Spleen (tissue), 11 donors: ENCODE data around the gene MED27. TPM values are rescaled to one million over a fixed set of nuclear protein-coding genes. Genes with fewer than 3 reads are reported as not detected.

ENCODE experiments used
- DNase-seq: peaks from one replicate; pipeline ENCODE4 v3.0.0-alpha.2; 2020
- H3K27ac ChIP-seq, 8 donors: fragments of 200-600 bp; sonication (generic) in 7 of 8; 1 replicate in 4 of 8; 2 replicates in 4 of 8; pipeline versions ENCODE4 v1.5.0 to v1.8.0; 2016 to 2021; ENCODE audit warnings: inconsistent platforms in 4 of 8, mild to moderate bottlenecking in 4 of 8, moderate library complexity in 1 of 8
- H3K27me3 ChIP-seq, 7 donors: fragments of 200-600 bp; sonication (generic) in 6 of 7; replicated peaks in 1 of 7; 1 replicate in 4 of 7; 2 replicates in 3 of 7; pipeline versions ENCODE4 v1.5.0 to v1.8.0; 2016 to 2021; ENCODE audit warnings: inconsistent platforms in 3 of 7, mild to moderate bottlenecking in 1 of 7
- H3K36me3 ChIP-seq, 6 donors: fragments of 200-600 bp; sonication (generic) in 5 of 6; 1 replicate in 4 of 6; 2 replicates in 2 of 6; pipeline versions ENCODE4 v1.5.0 to v1.8.0; 2016 to 2021; ENCODE audit warnings: inconsistent platforms in 2 of 6
- H3K4me1 ChIP-seq, 6 donors: fragments of 200-600 bp; sonication (generic) in 5 of 6; 1 replicate in 3 of 6; 2 replicates in 3 of 6; pipeline versions ENCODE4 v1.5.0 to v1.8.0; 2016 to 2021; ENCODE audit warnings: inconsistent platforms in 3 of 6
- H3K4me3 ChIP-seq, 8 donors: fragments of 200-600 bp; sonication (generic) in 7 of 8; 1 replicate in 4 of 8; 2 replicates in 4 of 8; pipeline versions ENCODE4 v1.5.0 to v1.8.0; 2016 to 2021; ENCODE audit warnings: inconsistent platforms in 4 of 8, mild to moderate bottlenecking in 4 of 8, moderate library complexity in 2 of 8
- H3K9me3 ChIP-seq, 8 donors: fragments of 200-600 bp; sonication (generic) in 7 of 8; 1 replicate in 4 of 8; 2 replicates in 4 of 8; pipeline versions ENCODE4 v1.5.0 to v1.8.0; 2016 to 2021; ENCODE audit warnings: inconsistent platforms in 4 of 8
- CTCF ChIP-seq, 11 experiments: fragments of 200-600 bp in 7 of 11; fragments of 450-650 bp in 4 of 11; sonication (generic) in 4 of 11; IDR thresholded peaks in 8 of 11; conservative IDR thresholded peaks in 3 of 11; 1 replicate in 7 of 11; 2 replicates in 4 of 11; pipeline versions ENCODE4 v1.4.0 to v1.8.0; 2016 to 2021; ENCODE audit warnings: antibody characterized with exemption in 11 of 11, inconsistent platforms in 4 of 11, mild to moderate bottlenecking in 1 of 11
- POLR2A ChIP-seq, 3 donors: fragments of 450-650 bp; IDR thresholded peaks; one replicate each; pipeline ENCODE4 v1.5.1; 2017; ENCODE audit warnings: antibody characterized with exemption in 3 of 3, mild to moderate bottlenecking in 1 of 3
- POLR2AphosphoS5 ChIP-seq, 3 donors: sonication (generic); formaldehyde crosslinking; IDR thresholded peaks; one replicate each; pipeline ENCODE4 v1.5.1; 2017; ENCODE audit warnings: antibody characterized with exemption in 3 of 3
- WGBS, 5 donors: extraction: QIAGEN DNeasy Blood & Tissue Kit in 3 of 5; methylation state at CpG; one replicate each; pipeline versions ENCODE4 v1.1.5 to v1.1.7; 2013 to 2018; 5-methylcytosine and 5-hydroxymethylcytosine counted together
- intact Hi-C: fragments of 100-400 bp; cut with DNase I; formaldehyde crosslinking; loops from one replicate; pipeline ENCODE4 v1.15.0; 2023; ENCODE audit warnings: low total_unique reads
- polyA plus RNA-seq, 3 donors: library from polyadenylated mRNA; stranded (reverse); fragments of 200-250 nt; gene quantifications; one replicate each; pipeline ENCODE4 v1.2.1, GENCODE V29; 2013
- total RNA-seq, 7 donors: library from RNA; depleted of rRNA in 3 of 7; stranded (reverse); fragments of >200 nt in 3 of 7; fragmentation: NEBNext Ultra II Directional in 4 of 7; extraction: Animal tissue kit (Norgen Biotek cat#: 25700) in 4 of 7; gene quantifications; one replicate each; pipeline versions ENCODE4 v1.1.0 to v1.2.1, GENCODE V29; 2016 to 2021
- donor health status: healthy with polysubstance abuse.
- donor health status: DM: no; HTN: no; CAD: no; lungs with moderate emphysema.
- donor health status: DM: no; HTN: no; CAD: no.
- donor health status: Bipolar disorder and iron deficiency.
- donor health status: healthy.
- donor health status: DM: no; HTN: no; CAD: no.
- donor health status: DM: yes; HTN: yes; CAD: no.

MED27 gene
- total and polyA plus RNA-seq, 10 donors: 13.1 to 22.4 (median 16.0) TPM

- Histone ChIP-seq H3K4me1 (peaks cover 0 to 23% (median 2%) of the 10 kb centered on the region in 6 donors), H3K4me3 (no peak overlapping the region), H3K27ac (no peak overlapping the region), H3K36me3 (peaks cover 0 to 98% (median 26%) of the 10 kb centered on the region in 6 donors), H3K9me3 (no peaks in the 10 kb centered on the region), H3K27me3 (no peaks in the 10 kb centered on the region)
- DNase-seq: no peak
- WGBS, 5 donors: 74 to 88% (median 83%) methylated on average over 8 to 9 of the region's 9 CpGs
- intact Hi-C loops: no loop called here
- TF ChIP-seq POLR2A (IDR thresholded peaks at IDR 0.05) (no peak), CTCF (IDR thresholded peaks at IDR 0.05 in 8 of 11, conservative IDR thresholded peaks at IDR 0.05 in 3 of 11) (no peak), POLR2AphosphoS5 (IDR thresholded peaks at IDR 0.05) (no peak)
These were observed 10.4 kb downstream of the MED27 start for GRCh38 chr9:132069046-132069898.

GRCh38 chr9:132068605-132069004, 11.1 kb downstream of the MED27 start:
- Histone ChIP-seq H3K27me3 (no peaks in the 10 kb centered on the region), H3K36me3 (peaks cover 0 to 98% (median 26%) of the 10 kb centered on the region in 6 donors), H3K27ac (no peak overlapping the region), H3K4me3 (no peak overlapping the region), H3K4me1 (peaks cover 0 to 16% (median 1%) of the 10 kb centered on the region in 6 donors), H3K9me3 (no peaks in the 10 kb centered on the region)
- no peak for TF ChIP-seq POLR2AphosphoS5 (IDR thresholded peaks at IDR 0.05)
- TF ChIP-seq CTCF (IDR thresholded peaks at IDR 0.05 in 8 of 11, conservative IDR thresholded peaks at IDR 0.05 in 3 of 11): no peak
- TF ChIP-seq POLR2A (IDR thresholded peaks at IDR 0.05): no peak
- no peak for DNase-seq
- 84 to 88% (median 87%) methylated on average over 6 of the region's 6 CpGs for WGBS, 5 donors
- intact Hi-C loops: no loop called here

- peaks cover 0 to 21% (median 2%) of the 10 kb centered on the region in 6 donors for H3K4me1 ChIP-seq
- no peak overlapping the region for H3K27ac ChIP-seq
- H3K36me3 ChIP-seq: peaks cover 0 to 77% (median 14%) of the 10 kb centered on the region in 6 donors
- no peaks in the 10 kb centered on the region for H3K27me3 ChIP-seq
- intact Hi-C loops: no loop called here
- no peak overlapping the region for H3K4me3 ChIP-seq
- no peak for DNase-seq
- TF ChIP-seq POLR2AphosphoS5 (IDR thresholded peaks at IDR 0.05): no peak
- TF ChIP-seq POLR2A (IDR thresholded peaks at IDR 0.05): no peak
- TF ChIP-seq CTCF (IDR thresholded peaks at IDR 0.05 in 8 of 11, conservative IDR thresholded peaks at IDR 0.05 in 3 of 11): no peak
- no peaks in the 10 kb centered on the region for H3K9me3 ChIP-seq
- 94 to 97% (median 96%) methylated on average over 3 of the region's 3 CpGs for WGBS, 5 donors
These were observed 13.2 kb downstream of the MED27 start for GRCh38 chr9:132066511-132066910.

- Histone ChIP-seq H3K27me3 (no peaks in the 10 kb centered on the region), H3K9me3 (no peaks in the 10 kb centered on the region), H3K27ac (no peak overlapping the region), H3K36me3 (peaks cover 0 to 72% (median 14%) of the 10 kb centered on the region in 6 donors), H3K4me1 (peaks cover 0 to 21% (median 2%) of the 10 kb centered on the region in 6 donors), H3K4me3 (no peak overlapping the region)
- no peak for DNase-seq
- 93 to 96% (median 95%) methylated on average over 6 to 11 of the region's 11 CpGs for WGBS, 5 donors
- intact Hi-C loops: no loop called here
- TF ChIP-seq POLR2A (IDR thresholded peaks at IDR 0.05): no peak
- no peak for TF ChIP-seq POLR2AphosphoS5 (IDR thresholded peaks at IDR 0.05)
These were observed 13.6 kb downstream of the MED27 start for GRCh38 chr9:132066057-132066456.
